Naive thymus-derived CD4-positive, alpha-beta T cell (primary cell): ENCODE results near the gene CYP4B1. TPM values are rescaled to one million over a fixed set of nuclear protein-coding genes. Genes with fewer than 3 reads are reported as not detected.
"Not testable (repeated sequence)": the region's sequence is repeated elsewhere in the genome, so short reads cannot be mapped to it uniquely, and the experiment has no call there.

Experiments
- ATAC-seq: fragments of 150-1000 bp; cut with Tn5 transposase; 2 replicates; pipeline ENCODE4 v1.10.0; 2021; ENCODE audit warnings: mild to moderate bottlenecking, moderate library complexity
- CTCF ChIA-PET: fragments of 350-600 bp; sonication (Branson Sonifier 250); formaldehyde crosslinking; loops from one replicate; lab custom pipeline; 2021; ENCODE audit warnings: antibody characterized with exemption; lab: Charles Lee
- POLR2A ChIA-PET: fragments of 350-600 bp; sonication (Branson Sonifier 250); formaldehyde crosslinking; loops from one replicate; lab custom pipeline; 2021; ENCODE audit warnings: antibody characterized with exemption, inconsistent platforms; lab: Charles Lee
- DNase-seq, 9 donors: peaks; one replicate each; pipeline versions ENCODE4 v3.0.0 to v3.0.0-alpha.2; 2020 to 2022; ENCODE audit warnings: mixed read lengths in 1 of 9
- H3K27ac ChIP-seq: one replicate; pipeline ENCODE4 v1.7.0; 2013; ENCODE audit warnings: mild to moderate bottlenecking, low read depth, low read length, moderate library complexity
- H3K27me3 ChIP-seq, 2 donors: one replicate each; pipeline ENCODE4 v1.7.0; 2013; ENCODE audit warnings: low read length in 2 of 2, mild to moderate bottlenecking in 2 of 2, moderate library complexity in 2 of 2; ENCODE audit not compliant: control insufficient read depth in 2 of 2, insufficient read depth in 2 of 2
- H3K36me3 ChIP-seq, 3 experiments: 1 replicate in 2 of 3; 2 replicates in 1 of 3; pipeline ENCODE4 v1.7.0; 2013; ENCODE audit warnings: low read length in 3 of 3, mild to moderate bottlenecking in 3 of 3, moderate library complexity in 1 of 3; ENCODE audit not compliant: insufficient read depth in 3 of 3, control insufficient read depth in 2 of 3
- H3K4me1 ChIP-seq, 2 donors: one replicate each; pipeline ENCODE4 v1.7.0; 2013; ENCODE audit warnings: low read length in 2 of 2, mild to moderate bottlenecking in 2 of 2, moderate library complexity in 1 of 2; ENCODE audit not compliant: control insufficient read depth in 2 of 2, insufficient read depth in 2 of 2
- H3K4me3 ChIP-seq: 2 replicates; pipeline ENCODE4 v1.7.0; 2013; ENCODE audit warnings: mild to moderate bottlenecking, low read length
- H3K9me3 ChIP-seq, 3 experiments: 1 replicate in 2 of 3; 2 replicates in 1 of 3; pipeline ENCODE4 v1.7.0; 2013; ENCODE audit warnings: low read length in 3 of 3; ENCODE audit not compliant: control insufficient read depth in 2 of 3
- H3K27ac Mint-ChIP-seq, 9 donors: one replicate each; pipeline ENCODE4 v1.8.0; 2020 to 2022; ENCODE audit warnings: mixed read lengths in 9 of 9, mild to moderate bottlenecking in 8 of 9, moderate library complexity in 5 of 9, inconsistent platforms in 2 of 9
- H3K27me3 Mint-ChIP-seq, 5 donors: one replicate each; pipeline ENCODE4 v1.8.0; 2021 to 2022; ENCODE audit warnings: mixed read lengths in 5 of 5, mild to moderate bottlenecking in 1 of 5
- H3K36me3 Mint-ChIP-seq, 5 donors: one replicate each; pipeline ENCODE4 v1.8.0; 2020 to 2022; ENCODE audit warnings: mixed read lengths in 5 of 5, mild to moderate bottlenecking in 3 of 5, inconsistent platforms in 1 of 5
- H3K4me1 Mint-ChIP-seq, 7 donors: one replicate each; pipeline ENCODE4 v1.8.0; 2020 to 2022; ENCODE audit warnings: mixed read lengths in 7 of 7, mild to moderate bottlenecking in 3 of 7, inconsistent platforms in 1 of 7
- H3K4me3 Mint-ChIP-seq, 10 donors: one replicate each; pipeline ENCODE4 v1.8.0; 2020 to 2022; ENCODE audit warnings: mild to moderate bottlenecking in 10 of 10, mixed read lengths in 10 of 10, moderate library complexity in 6 of 10, inconsistent platforms in 2 of 10
- H3K9me3 Mint-ChIP-seq, 11 donors: one replicate each; pipeline ENCODE4 v1.8.0; 2020 to 2022; ENCODE audit warnings: mixed read lengths in 11 of 11, mild to moderate bottlenecking in 4 of 11, inconsistent platforms in 1 of 11, moderate library complexity in 1 of 11
- intact Hi-C, 2 donors: fragments of 100-400 bp; cut with micrococcal nuclease; formaldehyde crosslinking; loops; one replicate each; pipeline ENCODE4 v1.15.1; 2023
- polyA plus RNA-seq, 2 donors: library from polyadenylated mRNA; unstranded; fragments of 300-500 nt; fragmentation: Illumina TruSeq; gene quantifications; one replicate each; pipeline ENCODE4 v1.2.3, GENCODE V29; 2021
- total RNA-seq, 6 experiments: library from RNA in 5 of 6; stranded (reverse) in 5 of 6; gene quantifications; 1 replicate in 5 of 6; 2 replicates in 1 of 6; pipeline ENCODE4 v1.2.3 and lab custom pipeline; 2021 to 2026

CYP4B1 gene
- total and polyA plus RNA-seq, 7 experiments from 2014 or later: not detected

DNA sequence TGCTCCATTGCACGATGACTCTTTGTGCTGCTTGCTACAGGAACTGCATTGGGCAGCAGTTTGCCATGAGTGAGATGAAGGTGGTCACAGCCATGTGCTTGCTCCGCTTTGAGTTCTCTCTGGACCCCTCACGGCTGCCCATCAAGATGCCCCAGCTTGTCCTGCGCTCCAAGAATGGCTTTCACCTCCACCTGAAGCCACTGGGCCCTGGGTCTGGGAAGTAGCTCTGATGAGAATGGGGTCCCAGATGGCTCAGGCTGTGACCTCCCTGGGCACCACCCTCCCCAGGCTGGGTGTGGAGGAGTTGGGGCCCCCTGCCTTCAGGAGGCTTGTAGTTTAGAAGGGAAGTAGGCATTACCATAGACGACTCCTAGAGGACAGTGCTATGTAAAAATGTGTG, 19.7 kb downstream of the CYP4B1 start:
- CTCF ChIA-PET: no interaction called here
- H3K4me3 Mint-ChIP-seq: no peak overlapping the region
- no peaks in the 10 kb centered on the region for H3K36me3 Mint-ChIP-seq
- no peaks in the 10 kb centered on the region for H3K36me3 ChIP-seq
- no peaks in the 10 kb centered on the region for H3K9me3 ChIP-seq
- H3K4me1 Mint-ChIP-seq: no peaks in the 10 kb centered on the region
- intact Hi-C loops: no loop called here
- no peak overlapping the region for H3K27ac Mint-ChIP-seq
- H3K27ac ChIP-seq: no peak overlapping the region
- ATAC-seq: no peak
- no peaks in the 10 kb centered on the region for H3K4me1 ChIP-seq
- no peak for DNase-seq
- H3K4me3 ChIP-seq: no peak overlapping the region
- POLR2A ChIA-PET: no interaction called here
- H3K9me3 Mint-ChIP-seq: peaks cover 0 to 2% (median 0%) of the 10 kb centered on the region in 11 donors
- no peaks in the 10 kb centered on the region for H3K27me3 ChIP-seq
- peaks cover 0 to 12% (median 8%) of the 10 kb centered on the region in 5 donors for H3K27me3 Mint-ChIP-seq

DNA sequence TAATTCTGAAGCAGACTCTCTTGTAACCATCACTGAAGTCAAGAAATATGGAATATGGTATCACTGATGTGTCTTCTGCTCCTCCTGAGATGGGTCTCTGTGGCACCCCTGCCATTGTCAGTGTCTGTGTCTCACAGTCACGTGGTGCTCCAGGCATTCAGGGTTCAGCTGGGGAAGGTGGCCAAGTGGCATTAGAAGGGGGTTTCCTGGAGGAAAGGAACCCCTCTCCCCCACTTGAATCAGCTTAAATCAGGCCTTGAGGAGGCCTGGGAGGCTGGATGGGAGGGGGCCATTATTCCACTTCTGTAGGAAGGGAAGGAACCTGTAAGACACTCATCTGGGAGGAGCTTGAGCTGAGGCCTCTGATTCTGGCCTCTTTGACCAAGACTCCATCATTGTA, 20.5 kb downstream of the CYP4B1 start:
- ChIA-PET POLR2A (no interaction called here), CTCF (no interaction called here)
- no peaks in the 10 kb centered on the region for H3K4me1 ChIP-seq
- no peaks in the 10 kb centered on the region for H3K4me1 Mint-ChIP-seq
- H3K27ac ChIP-seq: no peak overlapping the region
- H3K36me3 Mint-ChIP-seq: no peaks in the 10 kb centered on the region
- no peaks in the 10 kb centered on the region for H3K27me3 ChIP-seq
- H3K36me3 ChIP-seq: no peaks in the 10 kb centered on the region
- H3K27ac Mint-ChIP-seq: no peak overlapping the region
- intact Hi-C loops: no loop called here
- no peak overlapping the region for H3K4me3 Mint-ChIP-seq
- peaks cover 0 to 2% (median 0%) of the 10 kb centered on the region in 11 donors for H3K9me3 Mint-ChIP-seq
- ATAC-seq (no peak), DNase-seq (no peak)
- H3K27me3 Mint-ChIP-seq: peaks cover 0 to 11% (median 6%) of the 10 kb centered on the region in 5 donors
- H3K9me3 ChIP-seq: no peaks in the 10 kb centered on the region
- no peak overlapping the region for H3K4me3 ChIP-seq

DNA sequence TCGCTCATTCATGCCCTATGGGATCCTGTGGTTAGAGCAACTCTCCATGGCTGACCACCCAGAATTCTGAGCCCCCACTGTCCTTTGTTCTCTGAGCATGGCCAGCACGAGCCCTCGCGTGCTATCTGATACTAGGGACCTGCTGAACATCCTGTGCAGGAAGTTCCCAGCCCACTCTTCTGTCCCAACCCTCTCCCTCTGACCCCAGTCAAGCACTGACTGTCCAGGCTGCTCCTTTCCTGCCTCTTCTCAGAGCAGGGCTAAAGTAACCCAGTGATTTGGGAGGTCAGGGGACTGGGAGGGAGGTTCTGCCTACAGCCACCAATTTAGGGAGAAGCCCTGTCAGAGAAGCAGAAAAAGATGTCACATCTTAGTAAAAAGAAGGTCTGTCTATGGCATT, 21.2 kb downstream of the CYP4B1 start:
- Histone ChIP-seq H3K27ac (no peak overlapping the region), H3K9me3 (no peaks in the 10 kb centered on the region), H3K27me3 (no peaks in the 10 kb centered on the region), H3K36me3 (no peaks in the 10 kb centered on the region), H3K4me1 (no peaks in the 10 kb centered on the region), H3K4me3 (no peak overlapping the region)
- H3K4me3 Mint-ChIP-seq: no peak overlapping the region
- H3K36me3 Mint-ChIP-seq: no peaks in the 10 kb centered on the region
- ChIA-PET CTCF (interaction anchor here (0.5 kb wide), 1 partner anchor 99 kb away, joined by 3 read pairs; no protein-coding TSS in a partner anchor), POLR2A (no interaction called here)
- H3K4me1 Mint-ChIP-seq: no peaks in the 10 kb centered on the region
- DNase-seq (no peak), ATAC-seq (no peak)
- H3K9me3 Mint-ChIP-seq: peaks cover 0 to 2% (median 0%) of the 10 kb centered on the region in 11 donors
- no peak overlapping the region for H3K27ac Mint-ChIP-seq
- intact Hi-C loops: no loop called here
- peaks cover 0 to 11% (median 6%) of the 10 kb centered on the region in 5 donors for H3K27me3 Mint-ChIP-seq

DNA sequence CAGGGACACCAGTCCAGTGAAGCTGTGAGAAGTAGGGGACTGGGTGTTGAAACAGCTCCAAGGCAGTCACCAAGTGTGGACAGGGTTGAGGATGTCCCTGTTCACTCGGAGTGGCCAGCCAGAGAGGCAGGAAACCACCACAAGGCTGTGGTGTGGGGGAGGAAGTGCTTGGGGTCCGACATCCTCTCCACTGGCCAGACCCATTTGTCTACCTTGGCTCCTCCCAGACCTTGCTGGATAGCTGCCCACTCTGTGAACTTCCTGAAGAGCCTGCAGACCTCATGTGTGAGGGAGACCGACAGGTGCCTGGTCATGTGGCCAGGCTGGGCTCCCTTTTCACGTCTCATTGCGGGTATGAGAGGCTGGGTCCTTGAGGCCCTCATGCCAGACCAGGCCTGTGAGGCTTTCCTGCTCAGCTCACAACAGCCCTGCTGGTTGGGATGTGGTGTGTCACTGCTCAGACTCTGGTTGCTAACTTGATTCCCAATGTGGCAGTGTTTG, 21.8 kb downstream of the CYP4B1 start:
- H3K36me3 Mint-ChIP-seq: no peaks in the 10 kb centered on the region
- POLR2A ChIA-PET: no interaction called here

DNA sequence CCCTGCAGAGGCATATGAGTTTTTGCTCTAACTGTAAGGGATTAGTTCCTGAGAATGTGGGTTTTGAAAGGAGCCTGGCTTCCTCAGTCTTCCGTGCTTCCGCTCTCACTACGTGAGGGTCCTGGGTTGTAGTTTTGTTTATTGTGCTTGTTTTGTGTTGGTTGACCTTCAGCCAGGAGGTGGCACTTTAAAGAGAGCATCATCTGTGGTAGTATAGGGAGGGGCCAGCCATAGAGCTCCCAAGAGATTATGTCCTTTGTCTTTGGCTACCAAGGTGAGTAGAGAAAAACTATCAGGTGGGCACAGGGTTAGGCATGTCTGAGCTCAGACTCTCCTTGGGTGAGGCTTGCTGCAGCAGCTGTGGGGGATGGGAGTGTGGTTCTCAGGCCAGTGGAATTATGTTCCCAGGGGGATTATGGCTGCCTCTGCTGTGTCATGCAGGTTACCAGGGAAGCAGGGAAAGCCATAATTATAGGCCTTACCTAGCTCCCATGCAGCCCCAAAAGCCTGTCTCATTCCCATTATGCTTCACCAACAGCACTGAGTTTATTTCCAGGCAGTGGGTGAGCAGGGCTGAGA, 23.5 kb downstream of the CYP4B1 start:
- Histone ChIP-seq H3K9me3 (no peaks in the 10 kb centered on the region), H3K27me3 (no peaks in the 10 kb centered on the region), H3K36me3 (no peaks in the 10 kb centered on the region), H3K4me3 (no peak overlapping the region), H3K4me1 (no peaks in the 10 kb centered on the region), H3K27ac (no peak overlapping the region)
- no peak for ATAC-seq
- POLR2A ChIA-PET: no interaction called here
- peaks cover 0 to 16% (median 2%) of the 10 kb centered on the region in 11 donors for H3K9me3 Mint-ChIP-seq
- H3K4me3 Mint-ChIP-seq: no peak overlapping the region
- H3K4me1 Mint-ChIP-seq: no peaks in the 10 kb centered on the region
- CTCF ChIA-PET: no interaction called here
- H3K27ac Mint-ChIP-seq: no peak overlapping the region
- intact Hi-C loops: no loop called here
- peaks cover 0 to 20% (median 6%) of the 10 kb centered on the region in 5 donors for H3K27me3 Mint-ChIP-seq
- no peak for DNase-seq
- no peaks in the 10 kb centered on the region for H3K36me3 Mint-ChIP-seq

More for the DNA sequence above, 21.8 kb downstream of the CYP4B1 start:
- DNase-seq (no peak), ATAC-seq (no peak)
- CTCF ChIA-PET: interaction anchor here (0.5 kb wide), 1 partner anchor 98 kb away, joined by 3 read pairs; no protein-coding TSS in a partner anchor
- Histone ChIP-seq H3K4me1 (no peaks in the 10 kb centered on the region), H3K9me3 (no peaks in the 10 kb centered on the region), H3K36me3 (no peaks in the 10 kb centered on the region), H3K27ac (no peak overlapping the region), H3K4me3 (no peak overlapping the region), H3K27me3 (no peaks in the 10 kb centered on the region)
- intact Hi-C loops: no loop called here
- no peak overlapping the region for H3K4me3 Mint-ChIP-seq
- peaks cover 0 to 14% (median 6%) of the 10 kb centered on the region in 5 donors for H3K27me3 Mint-ChIP-seq
- no peak overlapping the region for H3K27ac Mint-ChIP-seq
- no peaks in the 10 kb centered on the region for H3K4me1 Mint-ChIP-seq
- H3K9me3 Mint-ChIP-seq: peaks cover 0 to 2% (median 0%) of the 10 kb centered on the region in 11 donors

DNA sequence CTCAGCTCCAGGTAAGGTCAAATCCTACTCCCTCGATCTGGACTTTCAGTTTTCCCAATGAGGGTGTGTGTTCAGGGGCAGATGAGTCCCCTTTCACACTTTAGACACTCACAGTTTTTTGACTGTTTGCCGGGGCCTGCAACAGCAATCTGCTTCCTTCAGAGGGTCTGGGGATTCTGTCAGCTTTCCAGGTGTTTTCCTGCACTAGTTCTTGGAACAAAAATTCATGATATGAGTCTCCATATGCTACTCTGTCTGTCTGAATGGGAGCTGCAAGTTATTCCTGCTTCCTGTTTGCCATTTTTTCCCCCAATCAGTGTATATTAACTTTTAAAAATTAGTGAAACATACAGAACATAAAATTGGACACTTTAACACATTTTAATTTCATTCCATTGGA, 24.3 kb downstream of the CYP4B1 start:
- no peak overlapping the region for H3K27ac Mint-ChIP-seq
- ATAC-seq (no peak), DNase-seq (no peak)
- ChIA-PET POLR2A (no interaction called here), CTCF (no interaction called here)
- Histone ChIP-seq H3K27ac (no peak overlapping the region), H3K9me3 (no peaks in the 10 kb centered on the region), H3K4me3 (no peak overlapping the region), H3K4me1 (no peaks in the 10 kb centered on the region), H3K27me3 (no peaks in the 10 kb centered on the region), H3K36me3 (no peaks in the 10 kb centered on the region)
- intact Hi-C loops: no loop called here
- peaks cover 0 to 24% (median 3%) of the 10 kb centered on the region in 11 donors for H3K9me3 Mint-ChIP-seq
- peaks cover 5 to 23% (median 9%) of the 10 kb centered on the region in 5 donors for H3K27me3 Mint-ChIP-seq
- H3K4me1 Mint-ChIP-seq: no peaks in the 10 kb centered on the region
- H3K4me3 Mint-ChIP-seq: no peak overlapping the region
- no peaks in the 10 kb centered on the region for H3K36me3 Mint-ChIP-seq

DNA sequence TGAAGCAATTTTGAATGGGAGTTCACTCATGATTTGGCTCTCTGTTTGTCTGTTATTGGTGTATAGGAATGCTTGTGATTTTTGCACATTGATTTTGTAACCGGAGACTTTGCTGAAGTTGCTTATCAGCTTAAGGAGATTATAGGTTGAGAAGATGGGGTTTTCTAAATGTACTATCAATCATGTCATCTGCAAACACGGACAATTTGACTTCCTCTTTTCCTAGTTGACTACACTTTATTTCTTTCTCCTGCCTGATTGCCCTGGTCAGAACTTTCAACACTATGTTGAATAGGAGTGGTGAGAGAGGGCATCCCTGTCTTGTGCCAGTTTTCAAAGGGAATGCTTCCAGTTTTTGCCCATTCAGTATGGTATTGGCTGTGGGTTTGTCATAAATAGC, 28.0 kb downstream of the CYP4B1 start:
- H3K9me3 ChIP-seq, H3K4me3 ChIP-seq, DNase-seq, H3K27me3 ChIP-seq, H3K36me3 Mint-ChIP-seq, H3K4me1 Mint-ChIP-seq, H3K36me3 ChIP-seq, CTCF ChIA-PET, ATAC-seq, H3K4me3 Mint-ChIP-seq, H3K27ac ChIP-seq, H3K4me1 ChIP-seq, intact Hi-C loops, POLR2A ChIA-PET, H3K27ac Mint-ChIP-seq: not testable (repeated sequence)
- Mint-ChIP-seq H3K27me3 (peaks cover 13 to 31% (median 22%) of the 10 kb centered on the region in 5 donors), H3K9me3 (peaks cover 0 to 25% (median 3%) of the 10 kb centered on the region in 11 donors)
